ENCODE data around the gene SETD1A.
"Not testable (repeated sequence)": the region's sequence is repeated elsewhere in the genome, so short reads cannot be mapped to it uniquely, and the experiment has no call there.

The SETD1A gene

DNA sequence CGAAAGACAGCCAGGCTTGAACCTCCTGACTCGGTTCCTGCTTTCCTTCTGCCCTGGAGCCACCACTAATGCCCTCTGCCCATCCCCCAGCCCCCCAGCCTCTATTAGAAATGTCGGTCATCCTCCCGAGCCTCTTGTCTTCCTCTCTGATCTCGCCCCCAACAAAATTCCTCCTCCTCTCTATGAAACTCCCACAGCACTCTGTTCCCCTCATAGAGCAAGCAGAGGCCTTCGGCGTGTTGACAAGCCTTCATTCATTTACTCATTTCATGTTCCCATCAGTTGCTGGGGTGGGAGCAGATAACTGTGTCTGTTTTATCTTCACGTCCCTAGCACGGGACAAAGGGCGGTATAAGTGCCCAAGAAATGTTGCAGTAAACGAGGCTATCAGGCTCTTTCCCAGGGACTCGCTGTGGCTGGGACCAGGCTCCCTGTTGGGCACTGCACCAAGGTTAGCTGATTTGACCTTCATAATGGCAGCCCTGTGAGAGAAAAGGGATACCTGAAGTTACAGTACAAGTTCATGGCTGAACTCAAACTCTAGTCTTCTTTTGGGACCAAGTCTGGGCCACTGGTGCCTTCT is 26.4 kb upstream of the SETD1A start:
- TF ChIP-seq, protein P1, sequence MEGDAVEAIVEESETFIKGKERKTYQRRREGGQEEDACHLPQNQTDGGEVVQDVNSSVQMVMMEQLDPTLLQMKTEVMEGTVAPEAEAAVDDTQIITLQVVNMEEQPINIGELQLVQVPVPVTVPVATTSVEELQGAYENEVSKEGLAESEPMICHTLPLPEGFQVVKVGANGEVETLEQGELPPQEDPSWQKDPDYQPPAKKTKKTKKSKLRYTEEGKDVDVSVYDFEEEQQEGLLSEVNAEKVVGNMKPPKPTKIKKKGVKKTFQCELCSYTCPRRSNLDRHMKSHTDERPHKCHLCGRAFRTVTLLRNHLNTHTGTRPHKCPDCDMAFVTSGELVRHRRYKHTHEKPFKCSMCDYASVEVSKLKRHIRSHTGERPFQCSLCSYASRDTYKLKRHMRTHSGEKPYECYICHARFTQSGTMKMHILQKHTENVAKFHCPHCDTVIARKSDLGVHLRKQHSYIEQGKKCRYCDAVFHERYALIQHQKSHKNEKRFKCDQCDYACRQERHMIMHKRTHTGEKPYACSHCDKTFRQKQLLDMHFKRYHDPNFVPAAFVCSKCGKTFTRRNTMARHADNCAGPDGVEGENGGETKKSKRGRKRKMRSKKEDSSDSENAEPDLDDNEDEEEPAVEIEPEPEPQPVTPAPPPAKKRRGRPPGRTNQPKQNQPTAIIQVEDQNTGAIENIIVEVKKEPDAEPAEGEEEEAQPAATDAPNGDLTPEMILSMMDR (conservative IDR thresholded peaks at IDR 0.05), result no peak
- no peak overlapping the region for H3K27ac ChIP-seq

DNA sequence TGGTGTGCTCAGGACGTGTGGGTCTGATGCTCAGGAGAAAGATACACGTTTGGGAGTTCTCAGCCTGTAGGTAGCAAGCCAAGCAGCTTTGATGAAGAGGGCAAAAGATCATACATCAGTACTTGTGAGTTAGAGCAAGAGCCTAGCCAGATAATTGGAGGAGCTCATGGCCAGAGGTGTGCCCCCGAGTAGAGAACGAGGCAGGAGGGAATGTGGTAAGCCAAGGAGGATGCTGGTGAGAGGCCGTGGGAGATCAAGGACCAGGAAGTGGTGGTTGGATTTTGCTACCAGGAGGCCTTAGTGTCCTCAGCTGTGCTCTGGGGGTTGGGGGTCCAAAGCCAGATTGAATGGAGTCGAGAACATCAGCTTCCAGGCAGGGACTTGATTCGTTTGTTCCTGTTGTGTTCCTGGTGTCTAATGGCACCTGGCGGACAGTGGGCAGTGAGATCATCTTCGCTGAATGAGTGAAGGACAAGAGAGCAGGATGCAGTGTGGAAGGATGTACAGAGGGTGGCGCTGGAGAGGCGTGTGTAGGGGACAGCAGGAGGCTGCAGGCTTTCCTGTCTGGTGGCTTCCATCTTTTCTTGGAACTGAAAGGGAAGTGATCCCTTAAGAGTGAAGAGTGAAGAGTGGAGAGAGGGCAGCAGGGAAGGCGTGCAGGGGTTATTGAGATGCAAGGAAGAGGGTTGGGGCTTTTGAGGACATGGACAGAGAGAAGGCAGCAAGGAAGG is 22.6 kb upstream of the SETD1A start:
- no peak overlapping the region for H3K27ac ChIP-seq

DNA sequence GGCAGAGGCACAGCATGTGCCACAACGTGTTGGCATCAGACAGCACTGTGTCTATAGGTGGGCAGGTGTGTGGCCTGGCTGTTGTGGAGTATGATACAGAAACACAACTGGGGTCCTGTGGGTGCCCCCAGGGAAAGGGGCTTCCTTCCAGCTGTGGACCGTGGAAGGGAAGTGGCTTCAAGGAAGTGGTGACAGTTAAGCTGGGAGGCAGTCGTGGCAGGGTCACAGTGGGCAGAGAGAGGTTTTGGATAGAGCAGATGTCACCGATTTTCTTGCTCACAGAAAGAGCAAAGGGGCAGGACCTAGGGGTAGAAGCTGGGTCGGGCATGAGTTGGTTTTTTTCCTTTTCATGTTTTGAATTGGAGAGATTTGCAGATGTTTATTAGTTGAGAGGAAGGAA is 19.9 kb upstream of the SETD1A start:
- H3K27ac ChIP-seq, result no peak overlapping the region
- TF ChIP-seq, protein P1 (conservative IDR thresholded peaks at IDR 0.05), result no peak

More for the DNA sequence above, 22.6 kb upstream of the SETD1A start:
- TF ChIP-seq, protein P1 (conservative IDR thresholded peaks at IDR 0.05), result peak; percentile 26; the same call in 1 of the 2 replicates

DNA sequence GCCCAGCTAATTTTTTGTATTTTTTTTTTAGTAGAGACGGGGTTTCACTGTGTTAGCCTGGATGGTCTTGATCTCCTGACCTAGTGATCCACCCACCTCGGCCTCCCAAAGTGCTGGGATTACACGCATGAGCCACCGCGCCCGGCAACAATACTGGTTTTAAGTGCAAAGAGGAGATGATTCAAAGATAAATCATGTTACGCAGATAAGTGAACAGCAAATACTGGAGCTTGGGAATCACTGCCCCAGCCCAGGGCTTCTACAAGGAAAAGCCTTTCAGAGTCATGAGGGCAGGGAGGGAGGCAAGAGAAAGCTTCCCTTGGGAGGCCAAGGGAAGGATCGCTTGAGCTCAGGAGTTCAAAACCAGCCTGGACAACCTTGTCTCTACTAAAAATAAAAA is 18.0 kb upstream of the SETD1A start:
- H3K27ac ChIP-seq, result not testable (repeated sequence)

DNA sequence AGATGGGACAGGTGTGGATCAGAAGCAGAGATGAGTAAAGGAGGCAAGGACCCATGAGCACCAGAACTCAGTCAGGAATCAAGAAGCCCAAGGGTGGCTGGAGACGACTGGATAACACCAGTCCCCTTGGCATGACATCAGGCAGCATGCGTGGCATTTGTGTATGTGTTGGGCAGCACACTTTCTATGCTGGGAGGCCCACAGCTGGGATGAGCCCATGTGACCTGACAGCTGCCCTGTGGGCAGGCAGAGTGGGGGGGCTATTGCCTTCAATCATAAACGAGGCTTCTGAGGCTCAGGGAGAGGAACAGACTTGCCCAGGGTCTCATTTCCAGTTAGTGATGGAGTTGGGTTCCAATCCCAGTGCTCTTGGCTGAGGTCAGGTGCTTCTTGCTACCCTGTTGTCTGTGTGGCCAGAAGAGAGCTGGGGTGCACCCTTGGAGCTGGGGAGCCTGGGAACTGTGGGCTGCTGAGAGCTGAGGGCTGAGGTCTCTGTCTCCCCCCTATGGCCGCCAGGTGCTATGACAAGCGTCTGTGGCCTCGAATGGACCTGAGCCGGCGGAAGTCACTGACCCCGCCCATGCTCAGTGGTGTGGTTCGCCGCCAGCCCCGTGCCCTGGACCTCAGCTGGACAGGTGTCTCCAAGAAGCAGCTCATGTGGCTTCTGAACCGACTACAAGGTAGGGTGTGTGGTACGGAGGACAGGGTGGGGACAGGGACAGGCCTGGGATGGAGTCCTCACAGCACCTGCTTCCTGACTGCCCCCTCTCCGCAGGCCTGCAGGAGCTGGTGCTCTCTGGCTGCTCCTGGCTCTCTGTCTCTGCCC is 15.7 kb upstream of the SETD1A start:
- TF ChIP-seq, protein P1 (conservative IDR thresholded peaks at IDR 0.05), result peak; percentile 84
- H3K27ac ChIP-seq, result no peak overlapping the region

DNA sequence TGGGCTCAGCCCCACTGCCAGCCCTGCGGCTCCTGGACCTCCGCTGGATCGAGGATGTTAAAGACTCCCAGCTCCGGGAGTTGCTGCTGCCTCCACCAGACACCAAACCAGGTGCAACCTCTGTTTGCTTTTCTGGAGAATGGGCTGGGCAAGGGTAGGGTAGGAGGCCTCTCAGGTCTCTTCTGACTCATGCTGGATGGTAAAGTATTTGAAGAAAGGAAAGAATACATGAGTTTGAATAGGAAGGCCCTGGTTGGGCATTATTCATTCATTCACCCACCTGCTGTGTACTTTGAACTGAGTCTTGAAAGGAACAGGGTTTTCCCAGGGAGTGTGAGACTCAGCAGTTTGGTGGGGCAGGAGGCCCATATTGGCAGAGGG is 15.1 kb upstream of the SETD1A start:
- TF ChIP-seq, protein P1 (conservative IDR thresholded peaks at IDR 0.05), result no peak
- H3K27ac ChIP-seq, result no peak overlapping the region

DNA sequence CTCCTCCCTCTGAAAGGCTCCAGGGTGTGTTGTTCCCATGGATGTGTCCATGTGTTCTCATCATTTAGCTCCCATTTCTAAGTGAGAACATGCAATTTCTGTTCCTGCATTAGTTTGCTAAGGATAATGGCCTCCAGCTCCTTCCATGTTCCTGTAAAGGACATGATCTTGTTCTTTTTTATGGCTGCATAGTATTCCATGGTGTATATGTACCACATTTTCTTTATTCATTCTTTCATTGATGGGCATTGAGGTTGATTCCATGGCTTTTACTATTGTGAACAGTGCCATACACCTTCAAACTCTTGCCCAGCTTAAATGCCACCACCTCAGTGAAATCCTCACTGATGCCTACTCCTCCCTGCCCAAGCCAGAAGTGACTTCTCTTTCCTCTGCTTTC is 13.2 kb upstream of the SETD1A start:
- no peak overlapping the region for H3K27ac ChIP-seq
- TF ChIP-seq, protein P1 (conservative IDR thresholded peaks at IDR 0.05), result no peak
